EH (cell line): ENCODE results near the gene EGFLAM.
A peak's percentile ranks its signal among the peaks of the same experiment; 100 is the strongest.

ENCODE experiments used
- DNase-seq: peaks from one replicate; pipeline ENCODE4 v3.0.0-alpha.2; 2015; ENCODE audit warnings: low read depth

The EGFLAM gene

DNA sequence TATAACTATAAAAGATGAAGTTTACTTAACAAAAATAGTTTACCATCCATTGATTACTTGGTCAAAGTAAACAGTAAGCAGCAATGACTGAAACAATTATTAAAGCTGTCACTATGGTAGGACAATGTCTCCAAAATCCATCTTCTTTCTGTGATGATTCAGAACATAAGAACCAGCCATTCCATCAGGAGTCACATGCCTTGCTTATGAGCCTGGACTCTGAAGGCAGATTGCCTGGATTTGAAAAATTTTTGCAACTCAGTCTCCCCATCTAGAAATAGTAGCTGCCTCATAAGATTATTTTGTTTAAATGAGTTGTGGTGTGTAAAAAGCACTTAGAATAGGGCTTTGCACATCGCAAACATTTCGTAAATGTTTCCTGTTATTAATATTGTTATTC is 161.9 kb downstream of the EGFLAM start:
- DNase-seq: peak; percentile 43

DNA sequence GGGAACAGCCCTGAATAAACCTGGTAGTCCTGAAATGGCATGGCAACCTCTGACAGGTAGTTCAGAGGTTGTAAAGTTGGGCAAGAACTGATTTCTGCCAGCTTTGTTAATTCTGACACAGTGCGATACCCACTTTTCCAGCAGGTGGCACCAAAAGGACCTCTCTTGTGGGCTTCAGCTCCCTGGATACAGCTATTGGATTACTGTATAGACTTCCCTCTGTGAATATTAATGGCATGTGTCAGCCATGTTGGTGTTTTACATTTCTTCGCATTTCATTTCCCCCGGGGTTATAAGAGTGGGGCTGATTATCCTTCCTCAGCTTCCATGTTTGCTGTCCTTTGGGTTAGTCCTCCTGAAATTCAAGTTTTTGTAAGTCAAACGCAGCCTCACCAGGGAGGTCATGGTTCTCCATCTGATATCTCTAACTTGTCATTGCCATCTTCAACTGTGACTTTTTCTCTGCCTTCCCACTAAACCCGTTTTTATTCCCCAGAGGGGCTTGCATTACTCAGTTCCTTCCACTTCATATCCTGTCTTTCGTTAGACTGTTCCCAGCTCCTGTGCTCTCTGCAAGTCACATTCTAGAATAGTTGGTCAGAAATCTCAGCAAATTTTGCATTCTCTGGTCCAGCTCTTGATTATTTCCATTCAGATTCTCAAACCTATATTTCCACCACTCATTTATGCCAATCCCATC is 162.5 kb downstream of the EGFLAM start:
- peak; percentile 75 for DNase-seq

DNA sequence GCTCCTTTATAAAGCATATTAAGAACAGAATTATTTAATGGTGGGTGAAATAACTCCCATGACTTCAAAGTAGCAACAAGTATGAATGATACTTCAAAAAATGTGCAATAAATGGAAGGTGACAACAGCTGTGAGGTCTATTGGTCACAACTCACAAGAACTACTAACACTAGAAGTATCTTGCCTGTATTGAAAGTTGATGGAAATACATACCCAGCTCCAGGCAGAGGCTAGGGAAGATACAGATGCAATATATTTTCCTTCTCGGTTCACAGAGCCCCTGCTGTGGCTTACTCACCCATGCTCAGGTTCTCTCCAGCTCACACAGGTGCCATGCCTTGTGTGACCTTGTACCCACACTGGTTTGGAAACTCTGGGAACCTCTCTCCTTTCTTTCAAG is 164.3 kb downstream of the EGFLAM start:
- no peak for DNase-seq

DNA sequence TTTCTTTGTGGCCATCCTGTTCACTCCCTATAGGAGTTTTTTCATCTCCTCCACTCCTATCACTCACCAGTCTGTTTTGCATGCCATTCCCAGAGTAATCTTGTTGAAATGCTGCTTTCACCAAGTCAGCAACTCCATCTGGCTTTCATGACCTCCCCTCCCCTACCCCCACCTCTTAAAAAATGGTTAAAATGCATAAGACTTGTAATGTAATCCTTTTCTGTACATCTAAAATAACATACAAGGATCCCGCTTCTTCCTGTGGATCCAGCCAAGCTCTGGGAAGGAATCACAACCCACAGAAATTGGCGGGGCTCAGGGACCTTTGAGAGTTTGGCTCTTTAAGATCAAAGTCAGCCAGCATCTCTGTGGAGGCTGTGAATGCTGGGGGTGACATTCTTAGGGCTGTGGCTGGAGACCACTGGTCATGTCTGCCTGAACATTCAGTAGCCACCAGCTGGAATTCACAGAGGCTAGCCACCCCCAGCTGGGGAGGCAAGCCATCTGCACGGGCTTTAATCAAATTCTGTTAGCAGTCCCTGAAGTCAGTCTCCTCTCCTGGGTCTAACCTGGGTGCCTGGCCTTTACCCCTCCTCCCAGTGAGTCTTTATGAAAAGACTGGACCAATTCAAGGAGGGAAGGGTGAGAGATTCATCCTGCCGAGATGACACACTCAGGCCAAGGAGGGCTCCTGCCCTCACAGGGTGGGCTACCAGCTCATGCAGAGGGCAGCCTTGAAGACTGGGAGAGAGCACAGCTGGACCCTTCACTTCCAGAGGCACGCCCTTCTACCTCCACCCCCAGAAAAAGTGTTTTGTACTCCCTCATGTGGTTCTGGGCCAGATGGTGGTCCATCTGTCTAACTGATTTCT is 165.2 kb downstream of the EGFLAM start:
- peak; percentile 23 for DNase-seq

DNA sequence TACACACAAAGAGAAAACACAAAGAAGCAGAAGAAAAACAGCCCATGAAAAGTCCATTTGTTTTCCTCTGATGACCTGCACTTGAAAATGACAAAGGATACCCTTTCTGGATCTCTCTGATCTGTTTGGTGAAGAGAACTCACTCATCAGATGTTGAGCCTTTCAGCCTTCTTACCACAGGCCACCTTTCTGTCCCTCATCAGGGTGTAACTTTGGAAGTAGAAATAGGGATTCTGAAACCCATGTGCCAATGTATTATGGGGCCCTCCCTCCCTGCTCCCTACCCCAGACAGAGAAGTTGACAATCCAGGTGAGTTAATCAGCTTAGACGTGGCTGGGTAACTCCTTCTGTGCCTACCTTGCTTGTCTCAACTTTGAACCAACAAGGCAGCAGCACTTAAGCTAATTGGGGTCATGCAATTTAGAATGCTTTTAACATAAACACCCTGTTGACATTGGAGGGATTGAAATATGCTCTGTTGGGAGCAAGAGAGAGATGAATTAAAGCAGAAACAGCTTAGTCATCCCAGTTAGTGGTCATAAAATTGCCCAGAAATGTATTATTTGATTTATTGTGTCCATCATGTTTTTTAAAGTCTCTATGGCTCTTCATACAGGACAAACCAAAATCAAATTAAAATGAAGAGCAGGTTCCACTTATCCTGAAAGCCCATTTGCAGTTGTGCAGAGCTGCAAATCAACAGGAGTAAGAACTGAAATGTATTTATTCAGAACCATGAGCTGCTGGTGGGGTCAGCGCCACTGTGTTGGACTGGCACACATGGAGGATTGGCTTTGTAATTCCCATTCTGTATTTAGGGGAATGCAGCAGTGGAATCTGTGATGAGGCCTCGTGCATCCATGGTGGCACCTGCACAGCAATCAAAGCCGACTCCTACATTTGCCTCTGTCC is 166.0 kb downstream of the EGFLAM start:
- DNase-seq: peak; percentile 51

DNA sequence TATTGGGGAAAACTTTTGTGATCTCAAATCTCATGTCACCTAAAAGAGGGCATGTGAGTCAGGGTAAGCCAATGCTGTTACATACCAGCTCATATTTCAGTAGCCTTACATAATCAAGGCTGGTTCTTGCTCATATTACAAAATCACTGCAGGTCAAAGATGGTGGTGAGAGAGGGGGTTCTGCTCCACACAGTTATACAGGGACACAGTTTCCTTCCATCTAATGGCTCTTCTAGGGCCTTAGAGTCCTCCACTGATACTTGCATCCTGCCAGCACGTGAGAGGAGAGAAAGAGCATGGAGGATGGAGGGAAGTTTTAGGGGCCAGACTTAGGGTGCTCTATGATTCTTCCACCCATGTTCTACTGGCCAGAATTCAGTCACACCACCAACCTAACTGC is 168.1 kb downstream of the EGFLAM start:
- DNase-seq: peak; percentile 58

DNA sequence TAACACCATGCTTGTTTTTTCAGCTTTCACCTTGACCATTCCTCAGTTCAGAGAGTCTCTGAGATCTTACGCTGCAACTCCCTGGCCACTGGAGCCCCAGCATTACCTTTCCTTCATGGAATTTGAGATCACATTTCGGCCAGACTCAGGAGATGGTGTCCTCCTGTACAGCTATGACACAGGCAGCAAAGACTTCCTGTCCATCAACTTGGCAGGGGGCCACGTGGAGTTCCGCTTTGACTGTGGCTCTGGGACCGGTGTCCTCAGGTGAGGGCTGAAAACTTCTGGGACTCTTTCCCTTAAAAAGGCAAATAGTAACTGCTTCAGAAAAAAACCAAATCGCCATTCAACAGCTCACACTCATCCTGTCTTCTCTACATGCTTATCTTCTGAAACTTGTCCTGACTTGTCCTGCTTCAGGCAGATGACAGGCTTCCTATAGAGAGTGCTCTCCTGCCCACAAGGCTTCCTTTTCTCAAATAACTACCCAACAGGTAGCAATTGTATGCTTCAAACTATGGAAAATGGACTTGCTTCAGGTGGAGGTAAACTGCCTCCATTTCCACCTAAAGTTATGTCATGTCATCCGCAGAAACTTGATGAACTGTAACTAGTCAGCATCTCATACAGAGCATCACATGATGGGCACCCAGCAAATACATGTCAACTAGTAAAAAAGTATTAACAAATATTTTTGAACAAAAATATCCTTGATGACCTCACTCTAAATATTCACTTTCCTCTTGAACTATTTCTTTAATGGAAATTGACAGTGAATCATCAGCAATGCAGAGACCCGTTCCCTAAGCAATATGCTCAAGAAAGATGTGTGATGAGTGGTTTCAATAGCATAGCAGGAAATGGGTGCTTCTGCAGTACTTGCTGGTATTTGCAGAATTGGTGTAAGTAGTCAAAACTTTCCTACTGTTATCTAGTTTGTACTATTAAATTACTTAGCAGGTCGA is 168.9 kb downstream of the EGFLAM start:
- peak; percentile 22 for DNase-seq

DNA sequence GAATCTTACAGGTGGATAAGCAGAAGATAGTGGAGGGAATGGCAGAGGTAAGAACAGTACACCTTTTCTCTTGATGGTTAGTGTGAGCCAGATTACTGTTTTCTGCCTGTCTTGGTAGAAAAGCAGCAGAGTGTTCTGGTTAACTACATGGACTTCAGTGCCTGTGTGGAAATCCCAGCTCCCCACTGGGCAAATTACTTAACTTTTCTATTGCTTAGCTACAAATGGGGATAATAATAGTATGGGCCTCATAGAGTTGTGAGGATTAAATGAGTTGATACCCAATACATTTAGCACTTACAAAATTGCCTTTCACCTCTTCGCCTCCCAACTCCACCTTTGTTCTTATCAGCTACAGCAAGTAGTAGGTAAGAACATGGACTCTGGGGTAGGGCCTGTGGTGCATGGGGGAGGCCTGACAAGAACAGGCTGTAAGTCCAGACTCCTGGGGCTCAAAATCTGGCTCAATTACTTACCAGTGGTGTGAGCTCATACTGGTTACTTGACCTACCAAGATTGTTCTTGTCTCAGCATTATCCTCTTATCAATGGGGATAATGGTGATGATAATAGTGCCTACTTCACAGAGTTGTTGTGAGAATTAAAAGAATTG is 173.0 kb downstream of the EGFLAM start:
- no peak for DNase-seq

DNA sequence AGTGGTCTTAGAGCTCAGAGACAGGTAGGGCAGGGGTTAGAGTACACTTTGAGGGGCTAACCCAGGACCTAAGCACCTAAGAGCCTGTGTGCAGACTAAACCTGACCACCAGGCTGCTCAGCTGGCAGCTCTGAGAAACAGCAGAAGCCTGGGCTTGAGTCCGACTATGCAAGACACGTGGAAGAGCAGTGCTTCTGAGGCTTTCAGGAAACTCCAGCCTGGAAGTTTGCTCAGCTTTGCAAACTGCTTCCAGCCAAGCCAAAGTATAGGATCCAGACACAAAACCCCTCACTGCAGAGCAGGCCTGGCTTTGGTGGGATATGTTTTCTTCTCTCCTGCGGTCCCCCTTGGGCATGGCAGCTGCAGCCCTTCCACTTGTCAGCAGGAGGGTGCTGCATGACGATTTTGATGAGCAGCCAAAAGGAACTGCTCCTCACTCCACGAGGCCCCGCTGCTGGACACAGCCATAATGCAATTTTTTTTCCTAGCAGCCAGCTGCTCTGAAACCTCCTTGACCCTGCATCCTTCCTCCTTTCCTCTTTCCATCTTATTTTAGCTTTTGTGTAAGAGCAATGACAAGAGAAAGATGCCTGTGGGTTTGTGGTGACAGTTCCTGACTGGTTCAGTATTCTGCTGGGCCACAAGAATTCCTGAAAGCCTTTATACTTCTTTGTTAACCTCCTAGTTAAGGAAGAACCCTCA is 175.0 kb downstream of the EGFLAM start:
- DNase-seq: peak; percentile 92

DNA sequence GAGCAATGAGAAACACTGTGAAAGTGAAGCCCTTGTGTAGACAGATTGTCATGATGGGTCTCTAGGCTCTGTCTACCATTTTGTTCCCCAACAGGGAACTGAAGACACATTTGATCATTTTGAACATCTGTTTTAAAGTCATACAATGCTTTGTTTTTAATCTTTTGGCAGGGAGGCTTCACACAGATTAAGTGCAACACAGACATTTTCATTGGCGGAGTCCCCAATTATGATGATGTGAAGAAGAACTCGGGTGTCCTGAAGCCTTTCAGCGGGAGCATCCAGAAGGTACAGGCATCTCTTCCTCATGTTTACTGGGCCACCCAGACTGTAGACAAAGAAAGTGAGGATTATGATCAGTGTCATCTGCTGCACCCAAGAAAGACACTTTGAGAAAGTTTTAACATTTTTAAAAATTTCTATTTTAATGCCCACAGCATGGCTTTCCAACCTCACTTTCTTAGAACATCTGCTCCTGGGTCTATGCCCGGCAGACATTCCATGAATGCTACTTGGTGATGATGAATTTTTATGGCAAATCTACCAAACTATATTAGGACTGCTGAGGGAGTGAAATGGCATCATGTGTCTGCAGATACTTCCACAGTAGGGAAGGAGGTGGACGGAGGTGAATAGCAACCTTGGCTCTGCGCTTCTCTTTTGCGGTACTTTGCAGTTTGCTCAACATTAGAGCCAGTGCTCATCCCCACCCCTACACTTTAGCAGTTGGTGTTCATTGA is 176.8 kb downstream of the EGFLAM start:
- peak; percentile 77 for DNase-seq

DNA sequence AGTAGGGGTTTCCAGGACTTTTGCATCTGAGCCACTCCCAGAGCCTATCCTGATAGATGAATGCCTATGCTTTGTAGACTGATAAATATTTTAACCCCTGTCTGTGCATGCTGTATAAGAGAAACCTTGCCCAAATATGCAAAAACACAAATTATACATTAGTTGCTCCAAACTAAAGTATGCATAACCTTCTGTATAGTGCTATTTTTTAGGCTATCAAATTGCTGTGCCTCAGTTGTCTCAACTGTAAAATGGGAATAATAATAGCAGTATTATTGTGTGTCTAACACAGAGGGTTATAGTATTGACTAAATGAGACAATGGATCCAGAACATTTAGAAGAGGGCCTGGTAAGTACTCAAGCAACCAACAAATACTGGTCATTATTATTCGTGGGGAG is 180.4 kb downstream of the EGFLAM start:
- no peak for DNase-seq

DNA sequence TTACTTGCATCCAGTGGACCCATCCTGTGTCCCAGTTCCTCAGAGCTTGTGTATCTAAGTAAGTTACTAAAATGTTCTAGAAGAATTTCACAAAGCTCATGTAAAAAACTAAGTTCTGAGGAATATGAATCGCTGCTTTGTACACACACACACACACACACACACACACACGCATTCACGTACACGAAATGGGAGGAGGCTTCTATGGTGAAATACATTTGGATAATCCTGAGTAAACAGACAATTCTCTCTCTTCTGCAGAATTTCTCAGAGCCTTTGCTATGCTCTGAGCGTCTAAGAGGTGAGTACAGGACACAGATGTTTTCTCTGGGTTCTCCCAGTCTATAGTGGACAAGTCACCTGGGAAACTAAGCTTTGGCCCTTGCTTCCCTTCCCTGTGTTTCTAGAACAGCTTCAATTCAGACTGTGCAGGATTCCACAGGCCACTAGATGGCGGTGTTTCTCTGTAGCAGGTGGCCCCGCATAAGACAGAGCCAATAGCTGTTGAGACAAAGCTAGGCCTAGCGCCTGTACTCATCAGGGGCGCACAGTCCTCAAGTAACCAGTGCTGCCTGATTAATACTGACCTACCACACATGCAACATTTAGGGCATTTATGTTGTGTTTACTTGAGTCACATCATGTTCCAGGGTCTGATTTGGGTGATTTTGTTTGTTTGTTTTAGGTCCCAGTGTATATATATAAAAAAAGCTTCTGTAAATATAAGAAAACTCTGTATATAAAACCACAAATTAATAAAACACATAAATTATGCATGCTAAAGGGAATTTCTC is 183.3 kb downstream of the EGFLAM start:
- peak; percentile 89 for DNase-seq

DNA sequence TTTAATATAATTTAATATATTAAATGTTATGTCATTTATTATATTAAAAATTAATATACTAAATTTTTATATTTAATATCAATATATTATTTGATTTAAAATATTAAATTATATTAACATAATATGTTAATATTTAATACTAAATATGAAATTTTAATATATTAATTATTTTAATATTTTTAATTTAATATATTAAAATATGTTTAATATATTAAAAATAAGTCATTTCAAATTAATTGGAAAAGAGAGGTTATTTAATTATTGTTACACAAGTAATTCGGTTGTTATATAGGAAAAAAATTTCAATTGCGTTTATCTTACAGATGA is 183.9 kb downstream of the EGFLAM start:
- DNase-seq: no peak

DNA sequence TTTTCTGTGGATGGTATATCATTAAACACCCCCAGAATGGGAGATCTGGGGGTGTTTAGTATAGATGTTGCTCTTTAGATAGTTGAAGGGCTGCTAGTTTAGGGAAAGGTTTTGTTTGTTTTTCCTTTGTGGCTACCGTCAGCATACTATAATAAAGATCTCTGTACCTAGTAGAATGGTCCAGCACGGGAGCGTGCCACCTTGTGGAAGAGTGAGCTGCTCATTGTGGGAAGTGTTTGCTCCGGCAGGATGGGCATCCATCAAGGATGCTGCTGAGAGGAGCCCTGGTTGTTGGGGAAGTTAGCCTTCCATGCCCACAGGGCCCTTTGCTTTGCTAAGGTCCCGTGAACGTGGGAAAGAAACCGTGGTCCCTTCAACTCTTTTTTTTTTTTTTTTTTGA is 185.0 kb downstream of the EGFLAM start:
- DNase-seq: no peak

DNA sequence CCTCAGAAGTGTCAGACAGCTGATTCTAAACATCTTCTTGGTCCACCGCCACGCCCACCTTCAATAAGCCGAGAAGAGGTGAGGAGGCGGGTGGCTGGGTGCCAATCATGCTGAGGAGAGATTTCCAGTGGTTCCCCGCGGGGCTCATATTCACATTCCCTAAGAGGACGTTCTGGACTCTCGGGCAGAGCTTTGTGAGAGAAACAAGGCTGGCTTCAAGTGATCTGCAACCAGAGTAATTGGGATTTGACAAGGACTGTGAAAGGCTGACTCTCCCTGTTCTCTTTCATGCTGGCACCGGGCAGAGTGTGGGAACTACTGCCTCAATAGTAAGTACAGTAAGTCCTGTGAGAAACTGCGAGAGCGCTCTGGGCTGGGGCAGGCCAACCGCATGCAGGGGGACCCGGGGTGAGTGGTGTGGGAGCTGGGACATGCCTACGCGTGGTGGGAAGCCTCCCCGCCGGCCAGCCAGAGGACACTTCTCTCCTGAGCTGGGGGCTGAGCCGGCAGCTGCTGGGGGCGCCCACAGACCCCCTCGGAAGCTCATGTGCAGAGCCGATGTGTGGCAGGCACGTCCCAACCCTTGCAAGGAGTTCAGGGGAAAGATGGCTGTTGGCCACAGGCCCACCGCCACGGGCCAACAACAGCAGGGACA is 187.1 kb downstream of the EGFLAM start:
- DNase-seq: peak; percentile 60

DNA sequence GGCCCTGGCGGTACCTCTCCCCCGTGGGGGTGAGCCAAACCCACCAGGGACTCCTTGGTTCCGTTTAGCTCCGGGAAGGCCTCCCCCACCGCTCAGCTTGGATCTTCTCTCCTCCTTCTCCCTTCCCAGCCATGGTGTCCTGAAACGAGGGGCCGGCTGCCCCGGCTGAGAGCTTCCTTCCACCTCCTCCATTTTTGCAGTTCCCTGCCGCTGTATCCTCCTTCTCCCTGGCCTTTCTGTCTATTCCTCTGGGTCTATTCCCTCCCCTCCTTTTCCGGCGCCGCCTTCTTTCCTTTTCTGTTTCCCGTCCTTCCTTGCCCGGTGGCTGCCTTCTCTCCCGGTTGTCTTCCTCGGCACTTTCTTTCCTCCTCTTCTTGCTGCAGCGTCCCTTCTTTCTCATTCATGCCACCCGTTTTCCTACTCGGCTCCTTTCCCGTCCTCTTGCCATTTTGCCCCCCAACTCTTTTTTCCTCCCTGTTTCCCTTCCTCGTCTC is 187.7 kb downstream of the EGFLAM start:
- peak; percentile 51 for DNase-seq

DNA sequence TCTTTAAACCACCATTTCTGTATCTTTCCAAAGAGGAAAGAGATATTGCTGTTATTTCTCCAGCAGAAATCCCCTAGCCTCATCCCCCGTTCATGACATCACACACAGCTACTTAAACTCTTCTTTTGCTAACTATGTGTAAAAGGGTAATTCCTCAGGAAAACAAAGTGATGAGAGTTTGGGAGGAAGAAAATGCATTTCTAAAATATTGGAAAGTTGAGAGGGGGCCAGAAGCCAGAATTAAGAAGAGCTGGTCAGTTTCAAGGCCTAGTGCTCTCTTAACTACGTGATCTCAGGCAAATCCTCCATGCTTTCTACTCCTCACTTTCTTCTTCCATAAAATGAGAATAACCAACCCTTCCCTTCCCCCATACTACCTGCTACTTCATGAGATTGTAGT is 188.7 kb downstream of the EGFLAM start:
- no peak for DNase-seq

DNA sequence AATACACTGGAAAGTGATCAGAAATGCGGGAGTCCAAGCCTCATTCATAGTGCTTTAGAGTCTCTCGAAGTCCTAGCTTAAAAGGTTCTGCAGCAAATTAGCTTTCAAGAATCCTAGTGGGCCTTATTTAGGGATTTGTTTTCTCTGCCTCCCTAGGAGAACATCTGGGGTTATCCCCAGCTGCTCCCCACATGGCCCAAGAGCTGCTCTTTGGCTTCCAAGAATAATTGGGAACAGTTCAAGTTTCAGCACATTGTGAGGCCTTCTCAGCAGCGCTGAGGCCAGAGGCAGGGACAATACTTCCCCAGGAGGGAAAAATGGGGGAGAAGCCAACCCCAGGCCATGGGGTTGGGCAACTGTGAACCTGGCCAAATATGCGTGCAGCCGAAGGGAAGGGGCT is 189.4 kb downstream of the EGFLAM start:
- DNase-seq: no peak
